Measurements from ENCODE around the gene MRPL49.

The MRPL49 gene

GRCh38 chr11:65102142-65103095, 19.7 kb upstream of the MRPL49 start:
- DNase-seq (ENCODE audit: low read depth) = no peak

DNA sequence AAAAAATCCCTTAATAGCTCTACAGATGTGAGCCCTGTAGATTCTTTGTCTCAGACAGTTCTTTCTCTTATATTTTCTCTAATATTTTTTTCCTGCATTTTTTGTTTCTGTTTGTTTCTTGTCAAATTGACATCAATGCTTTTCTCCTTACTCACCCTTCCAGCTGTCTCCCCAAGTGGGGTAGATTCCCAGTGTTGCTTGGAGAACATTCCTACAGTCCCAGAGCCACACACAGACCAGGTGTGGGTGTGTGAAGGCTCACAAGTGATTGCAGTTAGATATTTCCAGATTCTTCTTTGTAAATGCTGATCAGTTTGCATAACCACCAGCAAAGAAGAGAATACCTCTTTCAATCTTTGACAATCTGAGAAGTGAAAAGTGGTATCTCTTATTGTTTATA, 18.6 kb upstream of the MRPL49 start:
- DNase-seq (ENCODE audit: low read depth) = no peak

- no peak for DNase-seq (ENCODE audit: low read depth)
These were observed 17.5 kb upstream of the MRPL49 start for GRCh38 chr11:65104628-65105027.

- DNase-seq (ENCODE audit: low read depth) = no peak
These were observed 15.0 kb upstream of the MRPL49 start for GRCh38 chr11:65107078-65107477.

DNA sequence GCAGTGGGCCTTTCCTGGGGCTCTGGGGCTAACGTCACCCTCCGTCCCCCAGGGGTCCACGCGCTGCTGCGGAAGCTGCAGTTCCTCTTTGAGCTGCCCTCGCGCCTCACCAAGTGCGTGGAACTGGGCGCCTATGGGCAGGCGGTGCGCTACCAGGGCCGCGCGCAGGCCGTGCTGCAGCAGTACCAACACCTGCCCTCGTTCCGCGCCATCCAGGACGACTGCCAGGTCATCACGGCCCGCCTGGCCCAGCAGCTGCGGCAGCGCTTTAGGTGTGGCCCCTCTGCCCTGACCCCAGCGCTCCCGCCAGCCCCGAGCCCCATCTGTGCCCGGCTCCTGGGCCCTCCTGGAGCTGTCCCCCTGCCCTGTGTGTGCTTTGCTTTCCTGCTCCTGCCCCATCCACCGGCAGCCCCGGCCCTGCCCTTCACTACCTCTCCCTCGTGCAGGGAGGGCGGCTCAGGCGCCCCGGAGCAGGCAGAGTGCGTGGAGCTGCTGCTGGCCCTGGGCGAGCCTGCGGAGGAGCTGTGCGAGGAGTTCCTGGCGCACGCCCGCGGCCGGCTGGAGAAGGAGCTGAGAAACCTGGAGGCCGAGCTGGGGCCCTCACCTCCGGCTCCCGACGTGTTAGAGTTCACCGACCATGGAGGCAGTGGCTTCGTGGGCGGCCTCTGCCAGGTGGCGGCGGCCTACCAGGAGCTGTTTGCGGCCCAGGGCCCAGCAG, 14.2 kb upstream of the MRPL49 start:
- DNase-seq (ENCODE audit: low read depth) = no peak

- DNase-seq (ENCODE audit: low read depth) = no peak
These were observed 13.5 kb upstream of the MRPL49 start for GRCh38 chr11:65108469-65109123.

DNA sequence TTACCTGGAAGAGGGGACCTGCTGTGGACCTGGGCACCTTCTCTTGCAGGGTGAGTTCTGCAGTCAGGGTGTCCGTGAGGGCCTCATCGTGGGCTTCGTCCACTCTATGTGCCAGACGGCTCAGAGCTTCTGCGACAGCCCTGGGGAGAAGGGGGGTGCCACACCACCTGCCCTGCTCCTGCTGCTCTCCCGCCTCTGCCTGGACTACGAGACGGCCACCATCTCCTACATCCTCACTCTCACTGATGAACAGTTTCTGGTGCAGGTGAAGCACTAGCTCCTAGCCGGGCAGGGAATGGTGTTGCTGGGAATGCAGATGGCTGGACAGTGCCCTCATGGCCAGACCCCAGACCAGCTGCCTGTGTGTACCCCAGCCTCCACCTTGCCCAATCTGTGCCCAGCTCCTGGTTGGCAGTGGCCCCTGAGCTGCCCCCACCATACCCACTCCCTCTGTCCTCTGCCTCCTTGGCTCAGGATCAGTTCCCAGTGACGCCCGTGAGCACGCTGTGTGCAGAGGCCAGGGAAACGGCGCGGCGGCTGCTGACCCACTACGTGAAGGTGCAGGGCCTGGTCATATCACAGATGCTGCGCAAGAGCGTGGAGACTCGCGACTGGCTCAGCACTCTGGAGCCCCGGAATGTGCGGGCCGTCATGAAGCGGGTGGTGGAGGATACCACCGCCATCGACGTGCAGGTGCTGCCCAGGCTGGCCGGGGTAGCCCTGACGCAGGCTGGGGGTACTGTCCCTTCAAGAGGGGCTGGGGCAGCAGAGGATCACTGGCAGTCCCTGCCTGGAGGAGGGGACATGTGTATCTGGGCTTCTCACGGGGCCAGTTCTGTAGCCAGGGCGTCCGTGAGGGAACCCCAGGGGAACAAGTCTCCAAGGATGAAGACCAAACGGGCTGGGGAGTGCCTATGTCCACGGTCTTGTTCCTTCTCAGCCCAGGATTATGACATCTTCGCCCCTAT, 12.6 kb upstream of the MRPL49 start:
- DNase-seq (ENCODE audit: low read depth) = no peak

GRCh38 chr11:65110354-65110861, 11.7 kb upstream of the MRPL49 start:
- DNase-seq (ENCODE audit: low read depth) = peak; percentile 54

GRCh38 chr11:65111159-65111743, 10.9 kb upstream of the MRPL49 start:
- DNase-seq (ENCODE audit: low read depth) = no peak

DNA sequence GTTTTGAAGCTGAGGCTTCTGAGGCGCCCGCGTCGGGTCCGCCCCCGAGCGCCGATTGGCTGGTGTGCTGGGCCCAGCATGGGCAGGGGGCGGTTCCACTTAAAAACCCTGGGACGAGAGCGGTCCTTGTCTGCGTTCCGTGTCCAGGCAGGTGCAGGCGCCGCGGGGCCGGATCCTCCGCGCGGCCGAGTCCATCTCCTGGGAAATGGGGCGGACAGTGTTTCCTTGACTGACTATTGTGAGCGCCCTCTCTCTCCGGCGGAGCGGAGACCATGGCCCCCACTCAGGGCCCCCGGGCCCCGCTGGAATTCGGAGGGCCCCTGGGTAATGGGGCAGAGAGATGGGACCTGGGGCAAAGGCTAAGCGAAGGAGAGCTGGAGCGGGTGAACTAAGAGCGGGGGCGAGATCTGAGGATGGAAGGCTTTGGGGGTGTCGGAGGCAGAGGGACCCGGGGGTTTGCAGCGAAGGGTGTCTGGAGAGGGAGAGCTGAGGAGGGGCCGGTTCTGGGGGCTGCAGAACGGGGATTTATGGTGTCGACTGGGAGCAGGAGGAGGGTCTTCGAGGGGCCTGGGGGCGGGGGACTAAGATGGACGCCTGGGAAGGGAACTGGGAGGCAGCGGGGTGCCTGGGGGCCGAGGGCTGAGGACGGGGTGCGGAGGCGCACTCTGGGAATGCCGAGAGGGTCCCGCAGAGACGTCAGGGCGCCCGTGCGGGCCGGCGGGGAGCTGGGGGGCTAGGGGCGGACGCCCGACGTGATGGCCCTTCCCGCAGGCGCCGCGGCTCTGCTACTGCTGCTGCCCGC, 10.2 kb upstream of the MRPL49 start, which contains the start of gene TM7SF2:
Gene TM7SF2 (plus strand): TSS at position 129 of the 802 bp plus-strand sequence. CDS start 144 bp downstream, at position 273.
- DNase-seq (ENCODE audit: low read depth) = peak; percentile 84

- no peak for DNase-seq (ENCODE audit: low read depth)
These were observed 9.4 kb upstream of the MRPL49 start for GRCh38 chr11:65112546-65113360.

- DNase-seq (ENCODE audit: low read depth) = no peak
These were observed 8.8 kb upstream of the MRPL49 start for GRCh38 chr11:65113361-65113756.

- no peak for DNase-seq (ENCODE audit: low read depth)
These were observed 8.3 kb upstream of the MRPL49 start for GRCh38 chr11:65113839-65114238.

- DNase-seq (ENCODE audit: low read depth) = no peak
These were observed 7.5 kb upstream of the MRPL49 start for GRCh38 chr11:65114538-65115171.

DNA sequence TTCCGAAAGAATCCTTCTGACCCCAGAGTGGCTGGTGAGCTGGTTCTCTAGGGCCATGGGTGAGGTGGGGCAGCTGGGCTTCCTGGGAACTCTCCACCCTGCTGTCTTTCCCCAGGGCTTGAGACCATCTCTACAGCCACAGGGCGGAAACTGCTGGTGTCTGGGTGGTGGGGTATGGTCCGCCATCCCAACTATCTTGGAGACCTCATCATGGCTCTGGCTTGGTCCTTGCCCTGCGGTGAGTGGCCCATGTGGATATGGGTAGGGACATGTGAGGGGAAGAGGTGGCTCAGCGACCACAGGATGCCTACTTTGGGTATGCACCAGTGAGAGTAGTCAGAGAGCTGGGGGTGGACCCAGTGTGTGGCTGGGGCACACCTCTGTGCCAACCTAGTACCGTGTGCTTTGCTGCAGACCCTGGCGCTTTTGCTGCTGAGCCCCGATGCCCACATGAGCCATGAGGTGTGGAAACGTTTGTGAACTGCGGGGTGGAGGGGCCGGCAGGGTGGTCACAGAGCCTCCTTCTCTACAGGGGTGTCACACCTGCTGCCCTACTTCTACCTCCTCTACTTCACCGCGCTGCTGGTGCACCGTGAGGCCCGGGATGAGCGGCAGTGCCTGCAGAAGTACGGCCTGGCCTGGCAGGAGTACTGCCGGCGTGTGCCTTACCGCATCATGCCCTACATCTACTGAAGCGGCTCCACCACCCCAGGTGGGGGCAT, 6.6 kb upstream of the MRPL49 start:
- DNase-seq (ENCODE audit: low read depth) = no peak

DNA sequence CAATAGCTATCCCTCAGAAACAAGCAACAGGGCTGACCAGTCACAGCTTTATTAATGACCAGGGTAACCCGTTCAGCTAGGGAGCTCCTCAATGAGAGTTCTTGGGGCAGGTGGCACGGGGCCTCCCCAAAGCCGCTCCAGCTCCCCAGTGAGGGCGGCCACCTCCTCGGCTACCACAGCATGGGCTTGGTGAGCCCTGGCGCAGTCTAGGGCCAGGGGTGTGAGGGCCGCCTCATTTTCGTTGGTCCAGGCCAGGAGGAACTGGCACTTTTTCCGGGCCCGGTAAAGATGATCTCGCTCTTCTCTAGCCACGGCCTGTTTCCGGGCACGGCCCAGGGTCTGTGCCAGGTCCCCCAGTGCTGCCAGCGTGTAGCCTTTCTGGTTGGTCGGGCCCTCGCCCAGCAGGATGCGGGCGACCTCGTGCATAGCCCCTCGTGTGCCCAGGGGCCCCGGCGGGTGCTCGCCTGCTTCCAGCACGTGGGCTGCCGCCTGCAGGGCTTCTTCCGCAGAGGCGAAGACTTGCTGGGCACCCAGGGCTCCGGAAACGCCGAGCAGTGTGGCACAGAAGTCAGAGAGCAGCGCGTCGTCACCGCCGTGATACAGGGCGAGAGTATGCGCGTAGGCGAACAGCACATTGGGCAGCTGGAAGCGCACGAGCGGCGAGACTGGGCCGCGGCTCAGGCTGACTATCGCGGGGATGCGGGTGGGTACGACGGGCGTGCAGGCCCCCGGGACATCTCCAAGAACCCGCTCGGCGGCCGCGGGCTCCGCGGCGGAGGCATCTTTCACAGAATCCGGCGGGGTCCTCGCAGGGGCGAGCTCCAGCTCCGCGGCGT, 5.5 kb upstream of the MRPL49 start:
- no peak for DNase-seq (ENCODE audit: low read depth)
